Neural progenitor cell (in vitro differentiated cells): ENCODE results near the gene WNT2B. TPM values are rescaled to one million over a fixed set of nuclear protein-coding genes. Genes with fewer than 3 reads are reported as not detected.

Source experiments
- DNase-seq: peaks from one replicate; pipeline ENCODE4 v3.0.0-alpha.2; 2016; ENCODE audit warnings: low spot score
- H2AFZ ChIP-seq: fragments of 200-600 bp; sonication (generic); replicated peaks from 2 replicates; pipeline ENCODE4 v1.6.1; 2016; ENCODE audit warnings: antibody characterized with exemption
- H3F3A ChIP-seq: fragments of 200-600 bp; sonication (generic); 2 replicates; pipeline ENCODE4 v1.6.1; 2016; ENCODE audit warnings: antibody characterized with exemption, low read depth
- H3K27ac ChIP-seq: fragments of 200-600 bp; sonication (generic); 2 replicates; pipeline ENCODE4 v1.5.1; 2016; ENCODE audit warnings: mild to moderate bottlenecking
- H3K27me3 ChIP-seq: fragments of 200-600 bp; sonication (generic); 2 replicates; pipeline ENCODE4 v1.6.1; 2016; ENCODE audit warnings: mild to moderate bottlenecking, moderate library complexity
- H3K36me3 ChIP-seq: fragments of 200-600 bp; sonication (generic); 2 replicates; pipeline ENCODE4 v1.5.1; 2016
- H3K4me1 ChIP-seq: fragments of 200-600 bp; sonication (generic); 2 replicates; pipeline ENCODE4 v1.6.1; 2016; ENCODE audit warnings: mixed run types
- H3K4me2 ChIP-seq: fragments of 200-600 bp; sonication (generic); 2 replicates; pipeline ENCODE4 v1.6.1; 2016
- H3K4me3 ChIP-seq: fragments of 200-600 bp; sonication (generic); 2 replicates; pipeline ENCODE4 v1.5.1; 2016
- H3K79me2 ChIP-seq: fragments of 200-600 bp; sonication (generic); 2 replicates; pipeline ENCODE4 v1.6.1; 2016; ENCODE audit warnings: low read depth
- H3K9ac ChIP-seq: fragments of 200-600 bp; sonication (generic); 2 replicates; pipeline ENCODE4 v1.6.1; 2016
- H3K9me3 ChIP-seq: fragments of 200-600 bp; sonication (generic); 2 replicates; pipeline ENCODE4 v1.5.1; 2016; ENCODE audit warnings: low read depth
- H4K20me1 ChIP-seq: fragments of 200-600 bp; sonication (generic); 2 replicates; pipeline ENCODE4 v1.6.1; 2016; ENCODE audit warnings: low read depth
- H3K27ac Mint-ChIP-seq: 3 replicates; pipeline ENCODE4 v1.8.0; 2021; ENCODE audit warnings: mixed read lengths
- H3K27me3 Mint-ChIP-seq: 2 replicates; pipeline ENCODE4 v1.8.0; 2022; ENCODE audit warnings: low read depth, mild to moderate bottlenecking, inconsistent platforms, moderate library complexity, mixed read lengths; ENCODE audit not compliant: insufficient read depth
- H3K36me3 Mint-ChIP-seq: 3 replicates; pipeline ENCODE4 v1.8.0; 2021; ENCODE audit warnings: mixed read lengths
- H3K4me1 Mint-ChIP-seq: 3 replicates; pipeline ENCODE4 v1.8.0; 2021; ENCODE audit warnings: mixed read lengths
- H3K4me3 Mint-ChIP-seq: 3 replicates; pipeline ENCODE4 v1.8.0; 2021; ENCODE audit warnings: mild to moderate bottlenecking, moderate library complexity, mixed read lengths
- H3K9me3 Mint-ChIP-seq: 3 replicates; pipeline ENCODE4 v1.8.0; 2020; ENCODE audit warnings: mixed read lengths
- CTCF ChIP-seq: fragments of 200-600 bp; sonication (generic); IDR thresholded peaks from 2 replicates; pipeline ENCODE4 v1.5.1; 2017; ENCODE audit warnings: antibody characterized with exemption, mild to moderate bottlenecking
- EZH2 ChIP-seq: fragments of 200-600 bp; sonication (generic); IDR thresholded peaks from 2 replicates; pipeline ENCODE4 v1.6.1; 2017; ENCODE audit warnings: antibody characterized with exemption, mild to moderate bottlenecking, moderate library complexity
- EZH2phosphoT487 ChIP-seq: fragments of 200-600 bp; sonication (generic); IDR thresholded peaks from 2 replicates; pipeline ENCODE4 v1.6.1; 2017; ENCODE audit warnings: antibody characterized with exemption
- total RNA-seq: library from RNA; depleted of rRNA; stranded (reverse); fragments of >200 nt; gene quantifications from 2 replicates; pipeline ENCODE4 v1.2.3, GENCODE V29; 2015; ENCODE audit warnings: low replicate concordance

The WNT2B gene
- total RNA-seq, 1 donor from 2014 or later: 1.6 TPM

- no peaks in the 10 kb centered on the region for H4K20me1 ChIP-seq
Measured at GRCh38 chr1:112493351-112493750, 15.4 kb upstream of the WNT2B start.

DNA sequence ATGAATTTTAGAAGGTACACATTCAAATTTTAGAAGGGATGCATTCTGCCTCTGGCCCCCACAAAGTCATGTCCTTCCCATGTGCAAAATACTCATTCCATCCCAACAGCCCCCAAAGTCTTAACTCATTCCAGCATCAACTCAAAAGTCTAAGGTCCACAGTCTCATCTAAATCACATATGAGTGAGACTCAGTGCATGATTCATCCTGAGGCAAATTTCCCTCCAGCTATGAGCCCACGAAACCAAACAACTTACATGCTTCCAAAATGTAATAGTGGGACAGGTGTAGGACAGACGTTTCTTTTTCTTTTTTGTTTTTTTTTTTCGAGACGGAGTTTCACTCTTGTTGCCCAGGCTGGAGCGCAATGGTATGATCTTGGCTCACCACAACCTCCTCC lies 12.5 kb upstream of the WNT2B start:
- no peak overlapping the region for H3K4me2 ChIP-seq
- DNase-seq: no peak
- H3K9ac ChIP-seq: no peak overlapping the region
- H3K27ac ChIP-seq: no peak overlapping the region
- no peak overlapping the region for H3K4me3 Mint-ChIP-seq
- no peaks in the 10 kb centered on the region for H3K9me3 ChIP-seq
- no peak for TF ChIP-seq CTCF
- TF ChIP-seq EZH2phosphoT487: no peak
- no peak overlapping the region for H3K4me3 ChIP-seq
- H3K27me3 ChIP-seq: peaks cover 37% of the 10 kb centered on the region
- no peaks in the 10 kb centered on the region for H3K4me1 ChIP-seq
- no peaks in the 10 kb centered on the region for H3K79me2 ChIP-seq
- no peaks in the 10 kb centered on the region for H3K36me3 ChIP-seq
- peaks cover 3% of the 10 kb centered on the region for H3F3A ChIP-seq
- H3K36me3 Mint-ChIP-seq: no peaks in the 10 kb centered on the region
- no peak overlapping the region for H2AFZ ChIP-seq
- peak overlapping the region; percentile 2 for H3K27ac Mint-ChIP-seq
- no peaks in the 10 kb centered on the region for H4K20me1 ChIP-seq
- peaks cover 3% of the 10 kb centered on the region for H3K9me3 Mint-ChIP-seq
- peaks cover 15% of the 10 kb centered on the region for H3K4me1 Mint-ChIP-seq
- H3K27me3 Mint-ChIP-seq: peaks cover 2% of the 10 kb centered on the region

More at GRCh38 chr1:112493351-112493750, 15.4 kb upstream of the WNT2B start:
- TF ChIP-seq CTCF (no peak), EZH2phosphoT487 (no peak), EZH2 (no peak)
- H3K27me3 Mint-ChIP-seq: no peaks in the 10 kb centered on the region
- H3K9ac ChIP-seq: no peak overlapping the region
- no peaks in the 10 kb centered on the region for H3F3A ChIP-seq
- no peak overlapping the region for H3K4me2 ChIP-seq
- no peak overlapping the region for H3K4me3 Mint-ChIP-seq
- H2AFZ ChIP-seq: no peak overlapping the region
- H3K79me2 ChIP-seq: no peaks in the 10 kb centered on the region
- peaks cover 6% of the 10 kb centered on the region for H3K4me1 Mint-ChIP-seq
- H3K36me3 Mint-ChIP-seq: no peaks in the 10 kb centered on the region
- H3K9me3 ChIP-seq: no peaks in the 10 kb centered on the region
- no peak overlapping the region for H3K4me3 ChIP-seq
- H3K4me1 ChIP-seq: no peaks in the 10 kb centered on the region
- H3K27ac ChIP-seq: no peak overlapping the region
- H3K27me3 ChIP-seq: peaks cover 10% of the 10 kb centered on the region
- H3K36me3 ChIP-seq: no peaks in the 10 kb centered on the region
- H3K9me3 Mint-ChIP-seq: peaks cover 3% of the 10 kb centered on the region
- no peak for DNase-seq
- H3K27ac Mint-ChIP-seq: no peak overlapping the region

DNA sequence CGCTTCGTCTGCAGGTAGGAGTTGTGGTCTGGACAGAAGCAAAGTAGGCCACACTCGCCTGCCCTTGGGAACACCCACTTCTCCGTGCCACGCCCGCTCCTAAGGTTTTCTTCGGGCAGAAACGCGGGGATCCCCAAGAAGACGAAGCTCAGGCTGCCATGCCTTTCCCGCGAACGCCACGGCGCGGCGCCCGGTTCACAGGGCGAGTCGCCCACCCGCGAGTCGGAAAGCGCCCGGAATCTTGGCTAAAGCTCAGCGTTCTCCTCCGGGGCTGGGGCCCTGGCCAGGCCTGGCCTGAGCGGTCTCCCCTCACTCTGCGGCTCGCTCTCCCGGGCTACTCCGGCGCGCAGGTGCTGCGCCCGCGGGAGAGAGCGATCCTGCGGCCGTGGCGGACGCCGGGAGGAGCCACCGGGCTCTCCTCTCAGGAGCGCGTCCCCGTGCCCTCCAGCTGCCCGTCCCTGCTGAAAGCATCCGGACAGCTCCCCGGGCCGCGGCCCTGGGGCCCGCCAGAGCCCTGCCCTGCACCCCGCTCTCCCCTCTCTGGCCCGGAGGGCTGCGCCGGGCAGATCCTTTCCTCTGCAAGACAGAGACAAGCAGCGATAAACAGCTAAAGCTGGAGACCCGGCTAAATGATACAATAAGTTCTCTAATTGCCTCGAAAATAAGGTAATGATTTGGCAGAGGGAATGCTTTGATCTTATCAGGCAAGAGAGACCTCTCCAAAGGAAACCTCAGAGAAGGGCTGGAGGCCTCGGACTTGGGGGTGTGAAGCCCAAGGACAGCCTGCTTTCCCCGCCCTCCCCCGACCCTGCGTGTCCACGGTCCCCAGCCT lies 6.7 kb upstream of the WNT2B start:
- Histone ChIP-seq H3K27ac (no peak overlapping the region), H3K36me3 (no peaks in the 10 kb centered on the region), H3K27me3 (peaks cover 85% of the 10 kb centered on the region), H3K4me1 (peaks cover 21% of the 10 kb centered on the region), H3K4me3 (peak overlapping the region; percentile 54), H3K9me3 (no peaks in the 10 kb centered on the region), H3K9ac (no peak overlapping the region), H2AFZ (peak overlapping the region; percentile 23), H3K79me2 (no peaks in the 10 kb centered on the region), H3F3A (peaks cover 31% of the 10 kb centered on the region), H3K4me2 (peak overlapping the region; percentile 85), H4K20me1 (no peaks in the 10 kb centered on the region)
- H3K9me3 Mint-ChIP-seq: no peaks in the 10 kb centered on the region
- no peaks in the 10 kb centered on the region for H3K36me3 Mint-ChIP-seq
- H3K27me3 Mint-ChIP-seq: peaks cover 13% of the 10 kb centered on the region
- peak; percentile 84 for DNase-seq
- H3K4me1 Mint-ChIP-seq: peaks cover 49% of the 10 kb centered on the region
- H3K4me3 Mint-ChIP-seq: peak overlapping the region; percentile 78
- TF ChIP-seq CTCF (peak; percentile 59), EZH2phosphoT487 (no peak), EZH2 (peak; percentile 70)
- H3K27ac Mint-ChIP-seq: peak overlapping the region; percentile 95
